ENCODE data around the gene UBALD2. TPM values are rescaled to one million over a fixed set of nuclear protein-coding genes. Genes with fewer than 3 reads are reported as not detected.
A peak's percentile ranks its signal among the peaks of the same experiment; 100 is the strongest.

UBALD2 gene
- total and polyA plus RNA-seq, 2 of the 13 experiments (the other 11 are each of a cell fraction or from before 2014, with no cell fraction given) = 3.3 to 89.7 TPM

- no peak for TF ChIP-seq ZNF883 (CRISPR knock-in tag; IDR thresholded peaks at IDR 0.05; ENCODE audit: not compliant biosample characterization)
- no peak for TF ChIP-seq SIN3B (IDR thresholded peaks at IDR 0.05; ENCODE audit: low read length)
- peak; percentile 32; the same call in 1 of the 2 replicates for TF ChIP-seq ZNF768 (CRISPR knock-in tag; IDR thresholded peaks at IDR 0.05)
- 0 out of 2 replicates have a peak, but pooled peaks have one; percentile 44 for TF ChIP-seq ELF3 (CRISPR knock-in tag; IDR thresholded peaks at IDR 0.05)
- no peak for TF ChIP-seq ZSCAN5A (CRISPR knock-in tag; IDR thresholded peaks at IDR 0.05; ENCODE audit: borderline replicate concordance)
- peak; percentile 98 for TF ChIP-seq CTCF (CRISPR knock-in tag; IDR thresholded peaks at IDR 0.05)
- peak; percentile 34; the same call in 1 of the 2 replicates for TF ChIP-seq ZNF614 (CRISPR knock-in tag; IDR thresholded peaks at IDR 0.05; ENCODE audit: borderline replicate concordance)
- no peak for TF ChIP-seq ZBTB10 (CRISPR knock-in tag; IDR thresholded peaks at IDR 0.05; ENCODE audit: borderline replicate concordance)
- TF ChIP-seq ZNF687 (CRISPR knock-in tag; IDR thresholded peaks at IDR 0.05) = peak; percentile 50; the same call in 1 of the 2 replicates
- no peak for TF ChIP-seq HHEX (CRISPR knock-in tag; IDR thresholded peaks at IDR 0.05)
- TF ChIP-seq JUN (CRISPR knock-in tag; IDR thresholded peaks at IDR 0.05) = no peak
- TF ChIP-seq FOXK2 (IDR thresholded peaks at IDR 0.05) = no peak
- TF ChIP-seq ZNF879 (CRISPR knock-in tag; IDR thresholded peaks at IDR 0.05) = no peak
- 0 out of 2 replicates have a peak, but pooled peaks have one; percentile 50 for TF ChIP-seq ZNF225 (CRISPR knock-in tag; IDR thresholded peaks at IDR 0.05)
- TF ChIP-seq ZNF580 (CRISPR knock-in tag; IDR thresholded peaks at IDR 0.05; ENCODE audit: borderline replicate concordance, low read depth) = peak; percentile 63; the same call in 1 of the 2 replicates
- no peak for TF ChIP-seq FOXO4 (CRISPR knock-in tag; conservative IDR thresholded peaks at IDR 0.05)
- TF ChIP-seq GATAD2A (CRISPR knock-in tag; IDR thresholded peaks at IDR 0.05) = peak; percentile 35; the same call in 1 of the 2 replicates
Observed at GRCh38 chr17:76278952-76279741, 14.0 kb downstream of the UBALD2 start (continued).

All from HepG2 (cell line).